SK-N-SH (cell line): Measurements from ENCODE around the gene KRT73. TPM values are rescaled to one million over a fixed set of nuclear protein-coding genes. Genes with fewer than 3 reads are reported as not detected.

Source experiments
- CTCF ChIA-PET: fragments of 300-600, 350-600 bp; formaldehyde crosslinking; extraction: SDS; loops from one replicate; lab custom pipeline; 2021; lab: Yijun Ruan, JAX
- POLR2A ChIA-PET: fragments of 350-600 bp; sonication (Branson Sonifier 250); formaldehyde crosslinking; extraction: SDS; loops from one replicate; lab custom pipeline; 2020; ENCODE audit warnings: antibody characterized with exemption, inconsistent platforms; lab: Yijun Ruan, JAX
- DNase-seq: peaks from one replicate; pipeline ENCODE4 v3.0.0; 2012
- H2AFZ ChIP-seq: fragments of 200-600 bp; sonication (generic); 2 replicates; pipeline ENCODE4 v1.8.1; 2016; ENCODE audit warnings: antibody characterized with exemption, mild to moderate bottlenecking, low read depth
- H3F3A ChIP-seq: fragments of 200-600 bp; sonication (generic); replicated peaks from 2 replicates; pipeline ENCODE3; 2016; ENCODE audit warnings: antibody characterized with exemption, mild to moderate bottlenecking; ENCODE audit not compliant: insufficient read depth
- H3K27ac ChIP-seq, 2 experiments: fragments of 200-500 bp in 1 of 2; fragments of 200-600 bp in 1 of 2; sonication (Bioruptor generic) in 1 of 2; sonication (generic), shearing (Covaris generic) in 1 of 2; 2 replicates each; pipeline versions ENCODE4 v1.5.1 to v1.6.1; 2014 to 2016; ENCODE audit warnings: low read depth in 2 of 2, inconsistent platforms in 1 of 2, low read length in 1 of 2, mild to moderate bottlenecking in 1 of 2, mixed read lengths in 1 of 2
- H3K27me3 ChIP-seq: fragments of 200-600 bp; sonication (generic), shearing (Covaris generic); 2 replicates; pipeline ENCODE4 v1.6.1; 2016; ENCODE audit warnings: mixed run types; ENCODE audit not compliant: insufficient read depth
- H3K36me3 ChIP-seq, 2 experiments: fragments of 200-500 bp in 1 of 2; fragments of 200-600 bp in 1 of 2; sonication (Bioruptor generic) in 1 of 2; sonication (generic) in 1 of 2; replicated peaks in 1 of 2; 2 replicates each; pipeline versions ENCODE3 to v1.5.1; 2014 to 2016; ENCODE audit warnings: low read length in 1 of 2, mild to moderate bottlenecking in 1 of 2; ENCODE audit not compliant: insufficient read depth in 2 of 2, control insufficient read depth in 1 of 2
- H3K4me1 ChIP-seq, 2 experiments: fragments of 200-500 bp in 1 of 2; fragments of 200-600 bp in 1 of 2; sonication (Bioruptor generic) in 1 of 2; sonication (generic), shearing (Covaris generic) in 1 of 2; 2 replicates each; pipeline versions ENCODE4 v1.5.1 to v1.6.1; 2014 to 2016; ENCODE audit warnings: low read depth in 1 of 2, low read length in 1 of 2, mixed run types in 1 of 2; ENCODE audit not compliant: insufficient read depth in 2 of 2, control insufficient read depth in 1 of 2
- H3K4me2 ChIP-seq: fragments of 200-600 bp; sonication (generic), shearing (Covaris generic); 2 replicates; pipeline ENCODE4 v1.6.1; 2017; ENCODE audit warnings: mixed run types
- H3K4me3 ChIP-seq, 2 experiments: fragments of 200-500 bp in 1 of 2; fragments of 200-600 bp in 1 of 2; sonication (Bioruptor generic) in 1 of 2; sonication (generic), shearing (Covaris generic) in 1 of 2; 2 replicates each; pipeline versions ENCODE4 v1.5.1 to v1.8.1; 2014 to 2016; ENCODE audit warnings: low read depth in 2 of 2, inconsistent platforms in 1 of 2, low read length in 1 of 2, mild to moderate bottlenecking in 1 of 2, mixed read lengths in 1 of 2, moderate library complexity in 1 of 2
- H3K79me2 ChIP-seq: fragments of 200-600 bp; sonication (generic); 2 replicates; pipeline ENCODE4 v1.8.1; 2017; ENCODE audit warnings: mild to moderate bottlenecking; ENCODE audit not compliant: insufficient read depth
- H3K9ac ChIP-seq: fragments of 200-600 bp; sonication (generic); 2 replicates; pipeline ENCODE4 v1.6.1; 2017; ENCODE audit warnings: mixed run types
- H3K9me2 ChIP-seq: fragments of 200-600 bp; sonication (generic); 2 replicates; pipeline ENCODE4 v1.6.1; 2017; ENCODE audit warnings: mixed run types
- H3K9me3 ChIP-seq: fragments of 200-600 bp; sonication (generic); 2 replicates; pipeline ENCODE4 v1.6.1; 2017; ENCODE audit warnings: mixed run types, mild to moderate bottlenecking, moderate library complexity
- H4K20me1 ChIP-seq: fragments of 200-600 bp; sonication (generic); 2 replicates; pipeline ENCODE4 v1.6.1; 2017; ENCODE audit warnings: mild to moderate bottlenecking, mixed run types; ENCODE audit not compliant: insufficient read depth
- CHD2 ChIP-seq: fragments of 150-350 bp; IDR thresholded peaks from 2 replicates; pipeline ENCODE4 v1.6.1; 2018; ENCODE audit warnings: low read length; ENCODE audit not compliant: partially characterized antibody
- EP300 ChIP-seq, 2 experiments: IDR thresholded peaks; 2 replicates each; pipeline versions ENCODE4 v1.4.0 to v1.6.1; 2012; ENCODE audit warnings: borderline replicate concordance in 1 of 2, low read depth in 1 of 2, low read length in 1 of 2
- EZH2phosphoT487 ChIP-seq: fragments of 200-600 bp; sonication (generic); IDR thresholded peaks from 2 replicates; pipeline ENCODE4 v1.6.1; 2017; ENCODE audit warnings: low read depth, mixed run types, mild to moderate bottlenecking, antibody characterized with exemption, moderate library complexity, borderline replicate concordance
- FOSL2 ChIP-seq: IDR thresholded peaks from 2 replicates; pipeline ENCODE4 v1.4.0; 2012; ENCODE audit warnings: low read depth, mild to moderate bottlenecking, moderate library complexity, borderline replicate concordance
- FOXJ3 ChIP-seq: sonication (generic); formaldehyde crosslinking; IDR thresholded peaks from 2 replicates; pipeline ENCODE4 v1.5.1; 2020; ENCODE audit warnings: mild to moderate bottlenecking, missing genetic modification reagents
- GABPA ChIP-seq: IDR thresholded peaks from 2 replicates; pipeline ENCODE4 v1.4.0; 2012; ENCODE audit warnings: low read depth, mild to moderate bottlenecking
- GATA2 ChIP-seq: sonication (generic); formaldehyde crosslinking; IDR thresholded peaks from 2 replicates; pipeline ENCODE4 v1.5.0; 2020; ENCODE audit warnings: mild to moderate bottlenecking, missing genetic modification reagents
- JUND ChIP-seq: IDR thresholded peaks from 2 replicates; pipeline ENCODE4 v1.4.0; 2012
- MEF2A ChIP-seq: IDR thresholded peaks from 2 replicates; pipeline ENCODE4 v1.4.0; 2012; ENCODE audit warnings: low read depth, borderline replicate concordance
- NFIC ChIP-seq: IDR thresholded peaks from 2 replicates; pipeline ENCODE4 v1.4.0; 2012; ENCODE audit warnings: borderline replicate concordance
- NRF1 ChIP-seq: IDR thresholded peaks from 2 replicates; pipeline ENCODE4 v1.6.1; 2012; ENCODE audit warnings: low read depth, mild to moderate bottlenecking, low read length
- RAD21 ChIP-seq: IDR thresholded peaks from 2 replicates; pipeline ENCODE4 v1.6.1; 2012; ENCODE audit warnings: mild to moderate bottlenecking, low read length
- RCOR1 ChIP-seq: fragments of 150-350 bp; IDR thresholded peaks from 2 replicates; pipeline ENCODE4 v1.6.1; 2017; ENCODE audit warnings: antibody characterized with exemption, low read length
- YY1 ChIP-seq: IDR thresholded peaks from 2 replicates; pipeline ENCODE4 v1.4.0; 2012; ENCODE audit warnings: low read depth, mild to moderate bottlenecking
- WGBS: methylation state at CpG from one replicate; pipeline ENCODE4 v1.1.6; 2017; ENCODE audit warnings: low lambda C conversion rate; 5-methylcytosine and 5-hydroxymethylcytosine counted together
- polyA plus RNA-seq, 3 experiments: library from polyadenylated mRNA; depleted of rRNA; stranded (reverse); fragments of >200 nt; gene quantifications; 2 replicates each; pipeline ENCODE4 v1.2.3, GENCODE V29; 2012
- TF ChIP-seq, protein P1 (sequence below): fragments of 150-350 bp; IDR thresholded peaks from 2 replicates; pipeline ENCODE4 v1.6.1; 2017; ENCODE audit warnings: antibody characterized with exemption, low read length, low read depth, borderline replicate concordance
- TF ChIP-seq, protein P2 (sequence below): fragments of 200-600 bp; sonication (generic); IDR thresholded peaks from 2 replicates; pipeline ENCODE4 v1.6.1; 2017; ENCODE audit warnings: antibody characterized with exemption, mild to moderate bottlenecking, moderate library complexity
- TF ChIP-seq, protein P3 (sequence below): IDR thresholded peaks from 2 replicates; pipeline ENCODE4 v1.6.1; 2012; ENCODE audit warnings: mild to moderate bottlenecking, low read depth, low read length, moderate library complexity
- TF ChIP-seq, protein P4 (sequence below): IDR thresholded peaks from 2 replicates; pipeline ENCODE4 v1.4.0; 2012; ENCODE audit warnings: low read depth

The KRT73 gene
- polyA plus RNA-seq, 1 of the 3 experiments (the other 2 are of a cell fraction), result not detected

DNA sequence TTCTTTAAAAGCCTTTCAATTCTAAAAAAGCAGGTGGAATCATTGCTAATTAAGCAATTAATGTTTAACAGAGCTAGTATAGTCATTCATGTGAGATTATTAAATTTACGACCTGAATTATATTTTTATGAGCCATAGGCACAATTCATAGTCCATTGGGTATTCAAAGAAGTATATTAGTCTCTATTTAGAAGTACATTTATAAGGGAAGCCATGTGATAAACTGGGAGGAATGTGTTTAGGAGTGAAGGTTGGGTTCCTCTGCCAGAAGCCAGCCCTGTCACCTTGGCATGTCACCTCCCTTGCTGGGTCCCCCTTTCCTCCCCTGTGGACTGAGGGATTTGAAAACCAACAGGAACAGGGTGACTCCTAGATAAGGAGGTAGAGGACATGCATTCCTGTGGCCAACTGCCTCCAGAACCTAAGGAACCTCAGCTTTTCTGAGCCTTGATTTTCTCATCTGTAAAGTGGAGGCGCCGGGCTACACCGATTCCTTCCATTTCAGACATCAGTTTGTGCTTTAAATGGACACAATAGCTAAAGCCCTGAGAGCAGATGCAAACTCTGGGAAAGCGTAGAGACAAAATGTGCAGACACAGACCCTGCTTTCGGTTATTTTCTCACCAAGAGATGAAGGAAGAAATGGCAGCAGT, 39.0 kb upstream of the KRT73 start:
- 32% methylated on average over 6 of the region's 6 CpGs for WGBS
- H3K4me1 ChIP-seq, result no peaks in the 10 kb centered on the region
- no peaks in the 10 kb centered on the region for H4K20me1 ChIP-seq
- H3K27me3 ChIP-seq, result peaks cover 37% of the 10 kb centered on the region
- ChIA-PET POLR2A (no interaction called here), CTCF (interaction anchor here (0.7 to 2.1 kb wide), 4 partner anchors 223 to 632 kb away, joined by 3 to 9 read pairs (median 4); no protein-coding TSS in a partner anchor)
- no peaks in the 10 kb centered on the region for H3K36me3 ChIP-seq
- TF ChIP-seq, protein P1, sequence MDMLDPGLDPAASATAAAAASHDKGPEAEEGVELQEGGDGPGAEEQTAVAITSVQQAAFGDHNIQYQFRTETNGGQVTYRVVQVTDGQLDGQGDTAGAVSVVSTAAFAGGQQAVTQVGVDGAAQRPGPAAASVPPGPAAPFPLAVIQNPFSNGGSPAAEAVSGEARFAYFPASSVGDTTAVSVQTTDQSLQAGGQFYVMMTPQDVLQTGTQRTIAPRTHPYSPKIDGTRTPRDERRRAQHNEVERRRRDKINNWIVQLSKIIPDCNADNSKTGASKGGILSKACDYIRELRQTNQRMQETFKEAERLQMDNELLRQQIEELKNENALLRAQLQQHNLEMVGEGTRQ, result no peak
- TF ChIP-seq, protein P2, sequence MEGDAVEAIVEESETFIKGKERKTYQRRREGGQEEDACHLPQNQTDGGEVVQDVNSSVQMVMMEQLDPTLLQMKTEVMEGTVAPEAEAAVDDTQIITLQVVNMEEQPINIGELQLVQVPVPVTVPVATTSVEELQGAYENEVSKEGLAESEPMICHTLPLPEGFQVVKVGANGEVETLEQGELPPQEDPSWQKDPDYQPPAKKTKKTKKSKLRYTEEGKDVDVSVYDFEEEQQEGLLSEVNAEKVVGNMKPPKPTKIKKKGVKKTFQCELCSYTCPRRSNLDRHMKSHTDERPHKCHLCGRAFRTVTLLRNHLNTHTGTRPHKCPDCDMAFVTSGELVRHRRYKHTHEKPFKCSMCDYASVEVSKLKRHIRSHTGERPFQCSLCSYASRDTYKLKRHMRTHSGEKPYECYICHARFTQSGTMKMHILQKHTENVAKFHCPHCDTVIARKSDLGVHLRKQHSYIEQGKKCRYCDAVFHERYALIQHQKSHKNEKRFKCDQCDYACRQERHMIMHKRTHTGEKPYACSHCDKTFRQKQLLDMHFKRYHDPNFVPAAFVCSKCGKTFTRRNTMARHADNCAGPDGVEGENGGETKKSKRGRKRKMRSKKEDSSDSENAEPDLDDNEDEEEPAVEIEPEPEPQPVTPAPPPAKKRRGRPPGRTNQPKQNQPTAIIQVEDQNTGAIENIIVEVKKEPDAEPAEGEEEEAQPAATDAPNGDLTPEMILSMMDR, result no peak
- TF ChIP-seq EP300 (IDR thresholded peaks at IDR 0.05; ENCODE audit: borderline replicate concordance in 1 of 2, low read depth in 1 of 2, low read length in 1 of 2), result no peak
- TF ChIP-seq, protein P3, sequence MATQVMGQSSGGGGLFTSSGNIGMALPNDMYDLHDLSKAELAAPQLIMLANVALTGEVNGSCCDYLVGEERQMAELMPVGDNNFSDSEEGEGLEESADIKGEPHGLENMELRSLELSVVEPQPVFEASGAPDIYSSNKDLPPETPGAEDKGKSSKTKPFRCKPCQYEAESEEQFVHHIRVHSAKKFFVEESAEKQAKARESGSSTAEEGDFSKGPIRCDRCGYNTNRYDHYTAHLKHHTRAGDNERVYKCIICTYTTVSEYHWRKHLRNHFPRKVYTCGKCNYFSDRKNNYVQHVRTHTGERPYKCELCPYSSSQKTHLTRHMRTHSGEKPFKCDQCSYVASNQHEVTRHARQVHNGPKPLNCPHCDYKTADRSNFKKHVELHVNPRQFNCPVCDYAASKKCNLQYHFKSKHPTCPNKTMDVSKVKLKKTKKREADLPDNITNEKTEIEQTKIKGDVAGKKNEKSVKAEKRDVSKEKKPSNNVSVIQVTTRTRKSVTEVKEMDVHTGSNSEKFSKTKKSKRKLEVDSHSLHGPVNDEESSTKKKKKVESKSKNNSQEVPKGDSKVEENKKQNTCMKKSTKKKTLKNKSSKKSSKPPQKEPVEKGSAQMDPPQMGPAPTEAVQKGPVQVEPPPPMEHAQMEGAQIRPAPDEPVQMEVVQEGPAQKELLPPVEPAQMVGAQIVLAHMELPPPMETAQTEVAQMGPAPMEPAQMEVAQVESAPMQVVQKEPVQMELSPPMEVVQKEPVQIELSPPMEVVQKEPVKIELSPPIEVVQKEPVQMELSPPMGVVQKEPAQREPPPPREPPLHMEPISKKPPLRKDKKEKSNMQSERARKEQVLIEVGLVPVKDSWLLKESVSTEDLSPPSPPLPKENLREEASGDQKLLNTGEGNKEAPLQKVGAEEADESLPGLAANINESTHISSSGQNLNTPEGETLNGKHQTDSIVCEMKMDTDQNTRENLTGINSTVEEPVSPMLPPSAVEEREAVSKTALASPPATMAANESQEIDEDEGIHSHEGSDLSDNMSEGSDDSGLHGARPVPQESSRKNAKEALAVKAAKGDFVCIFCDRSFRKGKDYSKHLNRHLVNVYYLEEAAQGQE, result no peak
- TF ChIP-seq FOXJ3 (CRISPR knock-in tag), result no peak
- TF ChIP-seq, protein P4, sequence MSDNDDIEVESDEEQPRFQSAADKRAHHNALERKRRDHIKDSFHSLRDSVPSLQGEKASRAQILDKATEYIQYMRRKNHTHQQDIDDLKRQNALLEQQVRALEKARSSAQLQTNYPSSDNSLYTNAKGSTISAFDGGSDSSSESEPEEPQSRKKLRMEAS, result no peak
- TF ChIP-seq NFIC, result no peak
- no peak for TF ChIP-seq RCOR1
- no peak for TF ChIP-seq GATA2
- no peak for TF ChIP-seq CHD2
- TF ChIP-seq YY1, result no peak
- TF ChIP-seq GABPA, result no peak
- no peak for TF ChIP-seq FOSL2
- TF ChIP-seq MEF2A, result no peak
- no peak for TF ChIP-seq EZH2phosphoT487
- no peak for TF ChIP-seq RAD21
- no peak for TF ChIP-seq NRF1
- TF ChIP-seq JUND, result no peak
- no peak overlapping the region for H3K4me2 ChIP-seq
- no peaks in the 10 kb centered on the region for H3K9me2 ChIP-seq
- no peak for DNase-seq
- H3K9me3 ChIP-seq, result no peaks in the 10 kb centered on the region
- no peak overlapping the region for H3K4me3 ChIP-seq
- H3K9ac ChIP-seq, result no peak overlapping the region
- no peak overlapping the region for H2AFZ ChIP-seq
- H3K79me2 ChIP-seq, result no peaks in the 10 kb centered on the region
- H3K27ac ChIP-seq, result no peak overlapping the region
- H3F3A ChIP-seq, result no peaks in the 10 kb centered on the region
